GM23248 (cell line): Measurements from ENCODE around the gene ZNF697.

Source experiments
- EZH2 ChIP-seq: fragments of 200-600 bp; sonication (generic); IDR thresholded peaks from 2 replicates; pipeline ENCODE4 v1.6.1; 2018; ENCODE audit warnings: antibody characterized with exemption, mild to moderate bottlenecking; ENCODE audit not compliant: insufficient read depth, poor library complexity, severe bottlenecking
- EZH2phosphoT487 ChIP-seq: fragments of 200-600 bp; sonication (generic); IDR thresholded peaks from 2 replicates; pipeline ENCODE4 v1.6.1; 2018; ENCODE audit warnings: antibody characterized with exemption, moderate library complexity, mild to moderate bottlenecking, low read depth; ENCODE audit not compliant: insufficient read depth

DNA sequence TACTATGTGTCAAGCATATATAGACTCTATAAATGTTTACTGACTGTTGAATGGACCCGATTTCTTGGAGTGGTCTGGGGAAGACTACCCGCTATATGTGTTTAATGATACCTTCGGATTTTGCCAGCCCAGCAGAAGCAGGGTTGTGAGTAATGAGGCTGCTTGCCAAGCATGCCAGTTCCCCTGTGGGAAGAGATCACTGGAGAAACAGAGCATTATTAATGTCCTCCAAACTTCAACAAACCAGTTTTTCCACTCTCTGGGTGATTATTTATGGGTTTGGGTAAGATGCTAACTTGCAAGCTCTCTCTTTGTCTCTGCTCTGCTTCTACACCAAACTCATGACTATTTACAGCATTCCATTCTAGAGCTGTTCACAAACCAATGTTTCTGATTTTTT is 38.6 kb upstream of the ZNF697 start:
- no peak for TF ChIP-seq EZH2phosphoT487
- TF ChIP-seq EZH2 = no peak
